GM18507 (cell line): ENCODE measurements around the gene PROS1.
"Not testable (repeated sequence)": the region's sequence is repeated elsewhere in the genome, so short reads cannot be mapped to it uniquely, and the experiment has no call there.

Experiments used
- DNase-seq: peaks from one replicate; pipeline ENCODE4 v3.0.0; 2011; ENCODE audit warnings: low read depth; ENCODE audit not compliant: insufficient read length; ENCODE audit errors: extremely low spot score
- FAIRE-seq: peaks from 2 replicates; lab custom pipeline; 2011; peaks lifted over from hg19 to GRCh38; lab: Jason Lieb, UNC

Gene PROS1

GRCh38 chr3:93907132-93907531, 66.6 kb downstream of the PROS1 start:
- DNase-seq = no peak
- FAIRE-seq = no peak

- no peak for FAIRE-seq
Measured at GRCh38 chr3:93906245-93906644, 67.5 kb downstream of the PROS1 start.

GRCh38 chr3:93904568-93904967, 69.1 kb downstream of the PROS1 start:
- no peak for FAIRE-seq
- DNase-seq = no peak

More at GRCh38 chr3:93906245-93906644, 67.5 kb downstream of the PROS1 start:
- no peak for DNase-seq

GRCh38 chr3:93878250-93879017, 95.3 kb downstream of the PROS1 start:
- FAIRE-seq, DNase-seq: not testable (repeated sequence)

- DNase-seq, FAIRE-seq: not testable (repeated sequence)
Measured at GRCh38 chr3:93877427-93877826, 96.3 kb downstream of the PROS1 start.

GRCh38 chr3:93873412-93873811, 100.3 kb downstream of the PROS1 start:
- FAIRE-seq, DNase-seq: not testable (repeated sequence)

GRCh38 chr3:93867425-93867824, 106.3 kb downstream of the PROS1 start:
- no peak for DNase-seq
- no peak for FAIRE-seq

- no peak for DNase-seq
- FAIRE-seq = no peak
Measured at GRCh38 chr3:93861017-93861416, 112.7 kb downstream of the PROS1 start.

- DNase-seq = no peak
- FAIRE-seq = no peak
Measured at GRCh38 chr3:93855401-93855800, 118.3 kb downstream of the PROS1 start.

- DNase-seq, FAIRE-seq: not testable (repeated sequence)
Measured at GRCh38 chr3:93852228-93852627, 121.5 kb downstream of the PROS1 start.

GRCh38 chr3:93843981-93844380, 129.7 kb downstream of the PROS1 start:
- FAIRE-seq = no peak
- DNase-seq = no peak

- not testable (repeated sequence) for DNase-seq, FAIRE-seq
Measured at GRCh38 chr3:93839193-93839592, 134.5 kb downstream of the PROS1 start.
